SK-N-SH treated with all-trans-retinoic acid at 6 μM for 48 hours (cell line): ENCODE results near the gene SULT2B1.
A peak's percentile ranks its signal among the peaks of the same experiment; 100 is the strongest.

ENCODE experiments used
- ATAC-seq: fragments of 200-7000 bp; cut with Tn5 transposase; 3 replicates; pipeline ENCODE4 v1.9.1; 2020; ENCODE audit warnings: mild to moderate bottlenecking, moderate library complexity
- ARNTL ChIP-seq: fragments of 450-650 bp; formaldehyde crosslinking; IDR thresholded peaks from 2 replicates; pipeline ENCODE4 v1.5.0; 2020; ENCODE audit warnings: low read depth, mild to moderate bottlenecking, moderate library complexity, borderline replicate concordance
- BACH2 ChIP-seq: fragments of 250-450 bp; sonication (Bioruptor Pico); IDR thresholded peaks from 2 replicates; pipeline ENCODE4 v1.9.0; 2021; ENCODE audit warnings: mild to moderate bottlenecking, borderline replicate concordance
- ESRRG ChIP-seq: fragments of 250-450 bp; sonication (Bioruptor Pico); IDR thresholded peaks from 2 replicates; pipeline ENCODE4 v1.6.1; 2021; ENCODE audit warnings: mild to moderate bottlenecking
- OSR1 ChIP-seq: fragments of 250-450 bp; sonication (Bioruptor Pico); IDR thresholded peaks from 2 replicates; pipeline ENCODE4 v1.8.0; 2022; ENCODE audit warnings: moderate library complexity, mild to moderate bottlenecking, inconsistent platforms
- PPARA ChIP-seq: fragments of 250-450 bp; sonication (Bioruptor Pico); IDR thresholded peaks from 2 replicates; pipeline ENCODE4 v1.5.0; 2020; ENCODE audit warnings: mild to moderate bottlenecking, borderline replicate concordance
- SNAI2 ChIP-seq: fragments of 250-450 bp; sonication (Bioruptor Pico); IDR thresholded peaks from 2 replicates; pipeline ENCODE4 v1.5.0; 2020; ENCODE audit warnings: mild to moderate bottlenecking, moderate library complexity
- TCF4 ChIP-seq: fragments of 250-450 bp; sonication (Bioruptor Pico); IDR thresholded peaks from 2 replicates; pipeline ENCODE4 v1.8.0; 2021; ENCODE audit warnings: mild to moderate bottlenecking, moderate library complexity, borderline replicate concordance
- TOX ChIP-seq: fragments of 250-450 bp; sonication (Bioruptor Pico); IDR thresholded peaks from 2 replicates; pipeline ENCODE4 v1.8.0; 2021; ENCODE audit warnings: mild to moderate bottlenecking, moderate library complexity, borderline replicate concordance
- ZC3H10 ChIP-seq: fragments of 250-450 bp; sonication (Bioruptor Pico); IDR thresholded peaks from 2 replicates; pipeline ENCODE4 v1.5.1; 2021; ENCODE audit warnings: mild to moderate bottlenecking, moderate library complexity
- ZFP3 ChIP-seq: fragments of 250-450 bp; sonication (Bioruptor Pico); IDR thresholded peaks from 2 replicates; pipeline ENCODE4 v1.5.0; 2020; ENCODE audit warnings: mild to moderate bottlenecking, moderate library complexity
- ZNF565 ChIP-seq: fragments of 450-650 bp; formaldehyde crosslinking; conservative IDR thresholded peaks from 2 replicates; pipeline ENCODE4 v1.5.0; 2020; ENCODE audit warnings: low read depth, mild to moderate bottlenecking, moderate library complexity
- ZNF8 ChIP-seq: fragments of 450-650 bp; formaldehyde crosslinking; IDR thresholded peaks from 2 replicates; pipeline ENCODE4 v1.5.0; 2020; ENCODE audit warnings: mild to moderate bottlenecking, moderate library complexity
- TF ChIP-seq, protein P1 (sequence below): fragments of 250-450 bp; sonication (Bioruptor Pico); IDR thresholded peaks from 2 replicates; pipeline ENCODE4 v1.5.0; 2020; ENCODE audit warnings: mild to moderate bottlenecking, moderate library complexity
- TF ChIP-seq, protein P2 (sequence below): fragments of 250-450 bp; sonication (Bioruptor Pico); IDR thresholded peaks from 2 replicates; pipeline ENCODE4 v1.5.1; 2021; ENCODE audit warnings: mild to moderate bottlenecking, moderate library complexity
- TF ChIP-seq, protein P3 (sequence below): fragments of 250-450 bp; sonication (Bioruptor Pico); IDR thresholded peaks from 2 replicates; pipeline ENCODE4 v1.5.1; 2020; ENCODE audit warnings: low read depth, mild to moderate bottlenecking, moderate library complexity
- TF ChIP-seq, protein P4 (sequence below): fragments of 250-450 bp; sonication (Bioruptor Pico); IDR thresholded peaks from 2 replicates; pipeline ENCODE4 v1.8.0; 2020; ENCODE audit warnings: mild to moderate bottlenecking, moderate library complexity, borderline replicate concordance
- TF ChIP-seq, protein P5 (sequence below): fragments of 250-450 bp; sonication (Bioruptor Pico); IDR thresholded peaks from 2 replicates; pipeline ENCODE4 v1.8.0; 2021; ENCODE audit warnings: low read depth, mild to moderate bottlenecking, moderate library complexity, borderline replicate concordance

Gene SULT2B1

DNA sequence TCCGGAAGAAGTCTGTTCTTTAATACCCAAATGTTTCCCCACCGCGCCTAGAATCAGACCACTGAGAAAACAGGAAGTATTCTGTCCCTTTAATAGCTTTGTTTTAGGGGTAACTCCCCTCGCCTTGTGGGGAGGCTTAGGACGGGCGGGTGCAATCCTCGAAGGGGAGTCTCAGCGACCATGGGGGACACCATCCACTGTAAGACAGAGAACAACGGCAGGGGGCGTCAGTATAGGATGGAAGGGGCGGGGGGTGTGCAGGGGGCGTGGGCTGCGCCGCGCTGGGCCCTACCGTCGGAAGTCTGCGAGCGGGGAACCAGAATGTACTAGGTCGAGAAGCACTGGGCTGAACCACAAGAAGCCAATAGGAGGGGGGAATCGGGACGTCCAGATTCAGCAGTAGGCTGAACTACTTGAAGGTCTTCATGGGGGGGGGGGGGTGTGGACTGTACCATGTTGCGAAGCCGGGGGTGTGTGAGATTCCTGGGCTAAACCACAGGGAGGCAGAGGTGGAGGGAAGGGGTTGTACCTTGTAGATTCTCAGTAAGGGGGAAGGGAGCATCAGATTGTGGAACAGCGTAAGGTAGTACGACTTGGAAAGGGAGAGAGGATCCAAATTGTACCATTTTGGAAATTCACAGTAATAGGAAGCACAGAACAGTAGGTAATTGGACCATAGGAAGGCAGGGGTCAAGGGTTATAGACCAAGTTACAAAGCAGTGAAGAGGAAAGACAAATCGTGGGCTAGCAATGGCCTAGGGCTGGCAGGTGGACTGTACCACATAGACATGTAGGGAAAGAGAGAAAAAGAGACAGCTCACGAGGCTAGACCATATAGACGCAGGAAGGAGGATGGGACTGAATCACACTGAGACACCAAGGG, 86.2 kb downstream of the SULT2B1 start:
- TF ChIP-seq, protein P1, sequence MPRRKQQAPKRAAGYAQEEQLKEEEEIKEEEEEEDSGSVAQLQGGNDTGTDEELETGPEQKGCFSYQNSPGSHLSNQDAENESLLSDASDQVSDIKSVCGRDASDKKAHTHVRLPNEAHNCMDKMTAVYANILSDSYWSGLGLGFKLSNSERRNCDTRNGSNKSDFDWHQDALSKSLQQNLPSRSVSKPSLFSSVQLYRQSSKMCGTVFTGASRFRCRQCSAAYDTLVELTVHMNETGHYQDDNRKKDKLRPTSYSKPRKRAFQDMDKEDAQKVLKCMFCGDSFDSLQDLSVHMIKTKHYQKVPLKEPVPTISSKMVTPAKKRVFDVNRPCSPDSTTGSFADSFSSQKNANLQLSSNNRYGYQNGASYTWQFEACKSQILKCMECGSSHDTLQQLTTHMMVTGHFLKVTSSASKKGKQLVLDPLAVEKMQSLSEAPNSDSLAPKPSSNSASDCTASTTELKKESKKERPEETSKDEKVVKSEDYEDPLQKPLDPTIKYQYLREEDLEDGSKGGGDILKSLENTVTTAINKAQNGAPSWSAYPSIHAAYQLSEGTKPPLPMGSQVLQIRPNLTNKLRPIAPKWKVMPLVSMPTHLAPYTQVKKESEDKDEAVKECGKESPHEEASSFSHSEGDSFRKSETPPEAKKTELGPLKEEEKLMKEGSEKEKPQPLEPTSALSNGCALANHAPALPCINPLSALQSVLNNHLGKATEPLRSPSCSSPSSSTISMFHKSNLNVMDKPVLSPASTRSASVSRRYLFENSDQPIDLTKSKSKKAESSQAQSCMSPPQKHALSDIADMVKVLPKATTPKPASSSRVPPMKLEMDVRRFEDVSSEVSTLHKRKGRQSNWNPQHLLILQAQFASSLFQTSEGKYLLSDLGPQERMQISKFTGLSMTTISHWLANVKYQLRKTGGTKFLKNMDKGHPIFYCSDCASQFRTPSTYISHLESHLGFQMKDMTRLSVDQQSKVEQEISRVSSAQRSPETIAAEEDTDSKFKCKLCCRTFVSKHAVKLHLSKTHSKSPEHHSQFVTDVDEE (CRISPR knock-in tag): no peak
- no peak for TF ChIP-seq ESRRG (CRISPR knock-in tag)
- no peak for TF ChIP-seq PPARA
- TF ChIP-seq, protein P2, sequence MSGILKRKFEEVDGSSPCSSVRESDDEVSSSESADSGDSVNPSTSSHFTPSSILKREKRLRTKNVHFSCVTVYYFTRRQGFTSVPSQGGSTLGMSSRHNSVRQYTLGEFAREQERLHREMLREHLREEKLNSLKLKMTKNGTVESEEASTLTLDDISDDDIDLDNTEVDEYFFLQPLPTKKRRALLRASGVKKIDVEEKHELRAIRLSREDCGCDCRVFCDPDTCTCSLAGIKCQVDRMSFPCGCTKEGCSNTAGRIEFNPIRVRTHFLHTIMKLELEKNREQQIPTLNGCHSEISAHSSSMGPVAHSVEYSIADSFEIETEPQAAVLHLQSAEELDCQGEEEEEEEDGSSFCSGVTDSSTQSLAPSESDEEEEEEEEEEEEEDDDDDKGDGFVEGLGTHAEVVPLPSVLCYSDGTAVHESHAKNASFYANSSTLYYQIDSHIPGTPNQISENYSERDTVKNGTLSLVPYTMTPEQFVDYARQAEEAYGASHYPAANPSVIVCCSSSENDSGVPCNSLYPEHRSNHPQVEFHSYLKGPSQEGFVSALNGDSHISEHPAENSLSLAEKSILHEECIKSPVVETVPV (CRISPR knock-in tag): no peak
- no peak for TF ChIP-seq OSR1 (CRISPR knock-in tag)
- no peak for TF ChIP-seq ZNF8
- TF ChIP-seq ZC3H10 (CRISPR knock-in tag): no peak
- no peak for TF ChIP-seq ZFP3 (CRISPR knock-in tag)
- TF ChIP-seq, protein P3, sequence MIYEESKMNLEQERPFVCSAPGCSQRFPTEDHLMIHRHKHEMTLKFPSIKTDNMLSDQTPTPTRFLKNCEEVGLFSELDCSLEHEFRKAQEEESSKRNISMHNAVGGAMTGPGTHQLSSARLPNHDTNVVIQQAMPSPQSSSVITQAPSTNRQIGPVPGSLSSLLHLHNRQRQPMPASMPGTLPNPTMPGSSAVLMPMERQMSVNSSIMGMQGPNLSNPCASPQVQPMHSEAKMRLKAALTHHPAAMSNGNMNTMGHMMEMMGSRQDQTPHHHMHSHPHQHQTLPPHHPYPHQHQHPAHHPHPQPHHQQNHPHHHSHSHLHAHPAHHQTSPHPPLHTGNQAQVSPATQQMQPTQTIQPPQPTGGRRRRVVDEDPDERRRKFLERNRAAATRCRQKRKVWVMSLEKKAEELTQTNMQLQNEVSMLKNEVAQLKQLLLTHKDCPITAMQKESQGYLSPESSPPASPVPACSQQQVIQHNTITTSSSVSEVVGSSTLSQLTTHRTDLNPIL: no peak
- no peak for TF ChIP-seq TCF4
- TF ChIP-seq TOX (CRISPR knock-in tag): no peak
- ATAC-seq: peak; percentile 55

DNA sequence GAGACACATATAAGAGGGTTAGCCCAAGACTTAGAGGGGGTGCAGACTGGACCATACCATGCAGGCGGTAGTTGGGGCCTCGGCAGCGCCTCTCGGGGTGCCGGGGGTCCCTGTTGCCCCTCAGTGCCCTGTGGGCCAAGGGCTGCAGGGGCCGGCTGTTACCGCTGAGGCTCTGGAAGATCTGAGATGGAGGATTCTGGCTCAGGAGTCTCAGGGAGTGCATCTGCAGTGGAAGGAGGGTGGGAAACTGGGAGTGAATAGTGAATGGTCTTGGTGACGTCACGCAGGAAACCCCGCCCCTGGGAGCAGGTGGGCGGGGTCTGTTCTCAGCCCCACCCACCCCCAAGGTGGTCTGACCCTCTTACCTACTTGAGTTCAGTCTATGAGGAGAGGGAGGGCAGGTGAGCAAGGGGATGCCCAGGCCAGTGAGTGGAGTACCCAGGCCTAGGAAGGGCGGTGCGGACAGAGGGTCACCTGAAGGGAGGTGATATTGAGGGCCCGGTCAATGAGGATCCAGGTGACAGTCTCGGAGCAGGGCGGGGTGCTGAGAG, 86.9 kb downstream of the SULT2B1 start:
- TF ChIP-seq OSR1 (CRISPR knock-in tag) (no peak), TOX (CRISPR knock-in tag) (no peak), ZC3H10 (CRISPR knock-in tag) (no peak), ARNTL (CRISPR knock-in tag) (no peak), ZNF565 (CRISPR knock-in tag) (no peak), BACH2 (CRISPR knock-in tag) (no peak), ESRRG (CRISPR knock-in tag) (no peak), TCF4 (no peak), ZNF8 (no peak), ZFP3 (CRISPR knock-in tag) (no peak), SNAI2 (no peak)
- TF ChIP-seq, protein P2 (CRISPR knock-in tag): no peak
- TF ChIP-seq, protein P3: no peak
- TF ChIP-seq, protein P4, sequence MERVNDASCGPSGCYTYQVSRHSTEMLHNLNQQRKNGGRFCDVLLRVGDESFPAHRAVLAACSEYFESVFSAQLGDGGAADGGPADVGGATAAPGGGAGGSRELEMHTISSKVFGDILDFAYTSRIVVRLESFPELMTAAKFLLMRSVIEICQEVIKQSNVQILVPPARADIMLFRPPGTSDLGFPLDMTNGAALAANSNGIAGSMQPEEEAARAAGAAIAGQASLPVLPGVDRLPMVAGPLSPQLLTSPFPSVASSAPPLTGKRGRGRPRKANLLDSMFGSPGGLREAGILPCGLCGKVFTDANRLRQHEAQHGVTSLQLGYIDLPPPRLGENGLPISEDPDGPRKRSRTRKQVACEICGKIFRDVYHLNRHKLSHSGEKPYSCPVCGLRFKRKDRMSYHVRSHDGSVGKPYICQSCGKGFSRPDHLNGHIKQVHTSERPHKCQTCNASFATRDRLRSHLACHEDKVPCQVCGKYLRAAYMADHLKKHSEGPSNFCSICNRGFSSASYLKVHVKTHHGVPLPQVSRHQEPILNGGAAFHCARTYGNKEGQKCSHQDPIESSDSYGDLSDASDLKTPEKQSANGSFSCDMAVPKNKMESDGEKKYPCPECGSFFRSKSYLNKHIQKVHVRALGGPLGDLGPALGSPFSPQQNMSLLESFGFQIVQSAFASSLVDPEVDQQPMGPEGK: no peak
- TF ChIP-seq, protein P5, sequence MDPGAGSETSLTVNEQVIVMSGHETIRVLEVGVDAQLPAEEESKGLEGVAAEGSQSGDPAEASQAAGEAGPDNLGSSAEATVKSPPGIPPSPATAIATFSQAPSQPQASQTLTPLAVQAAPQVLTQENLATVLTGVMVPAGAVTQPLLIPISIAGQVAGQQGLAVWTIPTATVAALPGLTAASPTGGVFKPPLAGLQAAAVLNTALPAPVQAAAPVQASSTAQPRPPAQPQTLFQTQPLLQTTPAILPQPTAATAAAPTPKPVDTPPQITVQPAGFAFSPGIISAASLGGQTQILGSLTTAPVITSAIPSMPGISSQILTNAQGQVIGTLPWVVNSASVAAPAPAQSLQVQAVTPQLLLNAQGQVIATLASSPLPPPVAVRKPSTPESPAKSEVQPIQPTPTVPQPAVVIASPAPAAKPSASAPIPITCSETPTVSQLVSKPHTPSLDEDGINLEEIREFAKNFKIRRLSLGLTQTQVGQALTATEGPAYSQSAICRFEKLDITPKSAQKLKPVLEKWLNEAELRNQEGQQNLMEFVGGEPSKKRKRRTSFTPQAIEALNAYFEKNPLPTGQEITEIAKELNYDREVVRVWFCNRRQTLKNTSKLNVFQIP (CRISPR knock-in tag): no peak
- TF ChIP-seq, all 23 proteins: peak for 0

More for the DNA sequence above, 86.9 kb downstream of the SULT2B1 start:
- no peak for ATAC-seq
